WTC11 (cell line): ENCODE measurements around the gene MVK.

Source experiments
- CREB1 ChIP-seq: sonication (generic); formaldehyde crosslinking; IDR thresholded peaks from 2 replicates; pipeline ENCODE4 v1.8.0; 2023; ENCODE audit warnings: mild to moderate bottlenecking, missing genetic modification reagents
- NFATC4 ChIP-seq: fragments of 250-450 bp; sonication (Bioruptor Pico); IDR thresholded peaks from 2 replicates; pipeline ENCODE4 v1.9.0; 2021; ENCODE audit warnings: mild to moderate bottlenecking
- TF ChIP-seq, protein P1 (sequence below): fragments of 250-450 bp; sonication (Bioruptor Pico); conservative IDR thresholded peaks from 2 replicates; pipeline ENCODE4 v1.9.0; 2021; ENCODE audit warnings: mild to moderate bottlenecking
- TF ChIP-seq, protein P2 (sequence below): sonication (generic); formaldehyde crosslinking; IDR thresholded peaks from 2 replicates; pipeline ENCODE4 v1.8.0; 2022; ENCODE audit warnings: mild to moderate bottlenecking, missing genetic modification reagents

DNA sequence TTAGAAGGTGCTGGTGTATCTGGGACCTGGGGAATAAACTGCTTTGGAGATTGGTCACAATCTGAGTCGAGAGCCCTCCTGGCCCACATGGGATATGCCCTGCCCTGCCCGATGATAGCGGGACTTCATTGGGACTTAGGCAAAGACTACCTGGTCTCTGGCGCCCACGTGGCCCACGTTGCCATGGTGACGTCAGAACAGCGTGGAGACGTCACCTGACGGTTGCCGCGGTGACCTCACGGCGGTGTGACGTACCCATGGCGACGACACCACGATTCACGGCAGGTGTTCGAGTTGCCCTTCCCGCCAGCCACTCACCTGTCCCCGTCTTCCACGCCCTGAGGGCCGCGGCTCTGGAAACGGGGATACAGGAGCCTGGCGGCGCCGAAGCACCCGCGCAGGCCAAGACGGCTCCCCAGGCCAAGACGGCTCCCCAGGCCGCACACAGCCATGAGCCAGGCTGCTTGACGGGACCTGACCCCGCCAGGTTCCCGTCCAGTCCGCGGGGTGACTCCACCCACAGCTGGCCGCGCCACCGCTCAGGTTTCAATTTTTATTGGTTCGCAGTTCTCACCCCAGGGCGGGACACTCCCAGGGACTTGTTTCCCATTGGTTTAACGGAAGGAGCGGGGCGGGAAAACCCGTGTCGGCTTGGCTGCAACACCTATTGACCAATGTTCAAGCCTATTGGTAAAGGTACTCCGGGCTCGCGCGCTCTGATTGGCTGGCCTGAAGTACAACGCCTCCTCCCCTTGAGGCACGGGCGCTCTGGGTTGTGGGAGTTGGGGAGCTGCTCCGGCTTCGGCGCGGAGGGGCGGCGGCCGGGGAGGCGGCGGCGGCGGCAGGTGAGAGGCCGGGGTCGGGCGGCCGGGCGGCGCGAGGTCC is at the start of gene MVK, which contains the start of gene MMAB:
- TF ChIP-seq, protein P1, sequence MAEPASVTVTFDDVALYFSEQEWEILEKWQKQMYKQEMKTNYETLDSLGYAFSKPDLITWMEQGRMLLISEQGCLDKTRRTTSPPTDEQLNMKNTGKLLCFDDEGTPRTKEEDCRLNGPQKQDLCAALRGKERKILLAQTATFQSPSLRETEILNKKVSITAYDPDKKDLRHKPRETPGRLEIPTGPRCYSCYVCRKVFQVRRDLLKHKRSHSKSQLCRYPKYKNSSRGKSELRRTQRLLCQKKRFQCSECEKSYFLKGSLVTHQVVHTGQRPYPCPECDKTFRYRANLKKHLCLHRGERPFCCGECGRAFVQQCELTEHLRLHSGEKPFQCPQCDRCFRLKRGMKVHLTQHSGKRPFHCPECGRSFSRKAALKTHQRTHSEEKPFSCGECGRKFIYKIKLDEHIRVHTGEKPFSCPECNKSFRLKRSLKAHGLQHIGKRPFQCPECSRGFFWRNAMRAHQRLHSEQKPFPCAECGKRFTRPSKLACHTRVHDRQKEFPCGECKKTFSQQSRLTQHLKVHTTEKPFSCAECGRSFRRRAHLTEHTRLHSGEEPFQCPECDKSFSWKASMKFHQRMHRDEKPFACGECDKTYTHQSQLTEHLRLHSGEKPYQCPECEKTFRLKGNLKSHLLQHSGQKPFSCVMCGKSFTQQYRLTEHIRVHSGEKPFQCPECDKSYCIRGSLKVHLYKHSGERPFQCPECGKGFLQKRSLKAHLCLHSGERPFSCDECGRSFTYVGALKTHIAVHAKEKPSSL (CRISPR knock-in tag) = no peak
- TF ChIP-seq, protein P2, sequence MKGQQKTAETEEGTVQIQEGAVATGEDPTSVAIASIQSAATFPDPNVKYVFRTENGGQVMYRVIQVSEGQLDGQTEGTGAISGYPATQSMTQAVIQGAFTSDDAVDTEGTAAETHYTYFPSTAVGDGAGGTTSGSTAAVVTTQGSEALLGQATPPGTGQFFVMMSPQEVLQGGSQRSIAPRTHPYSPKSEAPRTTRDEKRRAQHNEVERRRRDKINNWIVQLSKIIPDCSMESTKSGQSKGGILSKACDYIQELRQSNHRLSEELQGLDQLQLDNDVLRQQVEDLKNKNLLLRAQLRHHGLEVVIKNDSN (CRISPR knock-in tag) = peak; percentile 96
- TF ChIP-seq NFATC4 (CRISPR knock-in tag) = no peak
- peak; percentile 92 for TF ChIP-seq CREB1 (CRISPR knock-in tag)
